C4-2B (cell line): ENCODE results near the gene RDX.

Experiments used
- H3K27ac ChIP-seq: fragments of 450-650 bp; 2 replicates; pipeline ENCODE4 v1.5.1; 2017
- CTCF ChIP-seq: fragments of 450-650 bp; conservative IDR thresholded peaks from 2 replicates; pipeline ENCODE4 v1.5.1; 2017; ENCODE audit warnings: mild to moderate bottlenecking
- ZFX ChIP-seq: fragments of 450-650 bp; IDR thresholded peaks from 2 replicates; pipeline ENCODE4 v1.6.1; 2017

Gene RDX

DNA sequence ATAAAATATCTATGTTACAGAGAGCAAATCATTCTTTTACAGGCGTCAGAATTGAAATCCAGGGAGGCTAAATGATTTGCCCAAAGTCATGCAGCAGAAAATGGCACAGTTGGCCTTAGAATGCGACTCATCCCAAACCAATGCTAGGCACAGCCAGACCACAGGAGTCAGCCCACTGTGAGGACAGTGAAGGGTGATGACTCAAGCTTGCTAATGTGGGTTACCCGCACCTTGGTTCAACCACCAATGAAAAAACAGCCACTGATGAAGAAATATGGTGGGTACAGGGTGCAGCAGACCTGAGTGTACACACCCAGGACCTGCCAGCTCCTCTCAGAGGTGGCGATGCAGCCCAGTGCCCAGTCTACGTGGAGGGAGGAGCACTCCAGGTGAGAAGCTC is 113.5 kb downstream of the RDX start:
- TF ChIP-seq CTCF (no peak), ZFX (no peak)
- no peak overlapping the region for H3K27ac ChIP-seq

- no peak overlapping the region for H3K27ac ChIP-seq
- no peak for TF ChIP-seq CTCF
- TF ChIP-seq ZFX, result no peak
Measured at GRCh38 chr11:110179064-110179463, 117.3 kb downstream of the RDX start.

GRCh38 chr11:110177086-110177456 is 119.3 kb downstream of the RDX start:
- no peak for TF ChIP-seq CTCF
- no peak for TF ChIP-seq ZFX
- no peak overlapping the region for H3K27ac ChIP-seq

- TF ChIP-seq CTCF (no peak), ZFX (no peak)
- no peak overlapping the region for H3K27ac ChIP-seq
Measured at GRCh38 chr11:110176366-110177085, 119.9 kb downstream of the RDX start.

- TF ChIP-seq ZFX (no peak), CTCF (no peak)
- H3K27ac ChIP-seq, result no peak overlapping the region
Measured at GRCh38 chr11:110174645-110175310, 121.6 kb downstream of the RDX start.

DNA sequence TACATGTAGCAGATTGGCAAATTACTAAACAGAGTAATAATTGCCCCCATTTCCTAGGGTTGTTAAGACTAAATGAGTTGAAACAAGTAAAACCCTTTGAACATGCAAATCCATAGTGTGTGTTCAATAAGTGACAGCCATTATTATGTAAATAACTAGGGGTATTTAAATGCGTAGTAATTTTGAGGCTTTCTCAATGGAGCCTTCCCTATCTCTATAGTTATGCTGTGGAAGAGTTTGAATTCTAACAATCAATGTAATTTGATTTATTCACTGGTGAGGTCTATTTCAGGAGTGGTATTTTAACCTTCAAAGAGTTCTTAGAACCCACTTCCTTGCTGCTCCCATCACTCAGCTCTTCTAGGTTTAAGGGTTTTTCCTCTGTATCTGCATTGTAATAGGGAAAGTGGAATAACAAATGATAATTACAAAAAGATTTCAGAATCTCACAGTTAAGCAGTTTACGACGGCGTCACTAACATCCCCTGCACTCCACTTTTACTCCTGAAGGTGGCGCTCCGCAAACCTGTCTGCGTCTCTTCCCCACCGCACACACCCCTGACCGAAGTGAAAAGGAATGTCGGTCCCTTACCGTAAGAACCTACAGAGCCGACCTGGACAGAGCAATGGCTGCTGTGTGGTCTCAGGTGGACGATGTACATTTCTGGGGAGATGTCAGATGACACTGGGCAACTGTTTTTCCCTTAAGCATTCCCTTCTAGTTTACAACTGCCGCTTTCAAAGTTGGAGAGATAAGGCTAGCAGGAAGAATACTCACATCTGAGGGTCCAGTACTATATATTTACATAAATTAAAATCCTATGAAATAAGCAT is 122.4 kb downstream of the RDX start:
- no peak overlapping the region for H3K27ac ChIP-seq
- TF ChIP-seq ZFX (no peak), CTCF (peak; percentile 92)
